ENCODE data around the gene NUP210L. TPM values are rescaled to one million over a fixed set of nuclear protein-coding genes. Genes with fewer than 3 reads are reported as not detected.

NUP210L gene
- polyA plus RNA-seq, 3 donors: 0.03 TPM; not detected in 2

GRCh38 chr1:154181944-154182343 lies 27.1 kb upstream of the NUP210L start:
- H2AFZ ChIP-seq (ENCODE audit: insufficient read depth, low read depth, low read length, poor library complexity, severe bottlenecking): peak overlapping the region; percentile 55
- WGBS (ENCODE audit: insufficient coverage): no CpG with 5 or more reads among the region's 6 CpGs
- H3K4me3 Mint-ChIP-seq: peak overlapping the region; percentile 100
- no peak for DNase-seq
- H3K9me3 ChIP-seq (replicated peaks in 1 of 2; ENCODE audit: control insufficient read depth in 1 of 2, insufficient read depth in 1 of 2, low read length in 2 of 2): no peaks in the 10 kb centered on the region
- H3K4me2 ChIP-seq (replicated peaks; ENCODE audit: extremely low read depth, low read length, poor library complexity, severe bottlenecking): peak overlapping the region; percentile 82
- peaks cover 55% of the 10 kb centered on the region for H3K4me1 Mint-ChIP-seq
- H3K9me3 Mint-ChIP-seq: peaks cover 0 to 4% (median 0%) of the 10 kb centered on the region in 7 donors
- peaks cover 70% of the 10 kb centered on the region for H3K79me2 ChIP-seq (ENCODE audit: insufficient read depth, low read length)
- intact Hi-C loops (cut with micrococcal nuclease): loop anchor here (5.0 to 10.0 kb wide), 4 partner anchors 35 to 90 kb away; partner anchors contain the start of genes HAX1 (in 1 of the 2) and UBAP2L (in 1 of the 2)
- no peak for TF ChIP-seq CTCF (IDR thresholded peaks at IDR 0.05)
- H3K36me3 ChIP-seq (replicated peaks in 1 of 2; ENCODE audit: control insufficient read depth in 1 of 2, insufficient read depth in 2 of 2, low read length in 2 of 2): peaks cover 6 to 9% of the 10 kb centered on the region in 2 donors
- peaks cover 0 to 3% (median 0%) of the 10 kb centered on the region in 3 donors for H3K27me3 Mint-ChIP-seq (ENCODE audit: low read depth in 3 of 3)
- H4K20me1 ChIP-seq (ENCODE audit: insufficient read depth, low read length): peaks cover 60% of the 10 kb centered on the region
- H3K9ac ChIP-seq (ENCODE audit: insufficient read depth, low read length, poor library complexity, severe bottlenecking): peak overlapping the region; percentile 80
- peak overlapping the region; percentile 74 to 94 for H3K27ac ChIP-seq (ENCODE audit: low read depth in 1 of 2, low read length in 2 of 2)
- peaks cover 12 to 37% of the 10 kb centered on the region in 2 donors for H3K36me3 Mint-ChIP-seq
- peak overlapping the region; percentile 80 to 98 (median 80) for H3K4me3 ChIP-seq (replicated peaks in 1 of 3; ENCODE audit: low read depth in 2 of 3, low read length in 3 of 3)
- H3K4me1 ChIP-seq (ENCODE audit: control insufficient read depth in 1 of 2, insufficient read depth in 2 of 2, low read length in 2 of 2): peaks cover 52 to 59% of the 10 kb centered on the region in 2 donors
- no peaks in the 10 kb centered on the region for H3K27me3 ChIP-seq (ENCODE audit: control insufficient read depth in 2 of 2, insufficient read depth in 2 of 2, low read length in 2 of 2)
- peak overlapping the region; percentile 99 to 100 (median 100) for H3K27ac Mint-ChIP-seq

- H3K27me3 ChIP-seq (ENCODE audit: control insufficient read depth in 2 of 2, insufficient read depth in 2 of 2, low read length in 2 of 2): no peaks in the 10 kb centered on the region
- no peaks in the 10 kb centered on the region for H3K9me3 ChIP-seq (replicated peaks in 1 of 2; ENCODE audit: control insufficient read depth in 1 of 2, insufficient read depth in 1 of 2, low read length in 2 of 2)
- WGBS (ENCODE audit: insufficient coverage): no CpG with 5 or more reads among the region's 3 CpGs
- H3K36me3 Mint-ChIP-seq: peaks cover 24 to 54% of the 10 kb centered on the region in 2 donors
- H3K36me3 ChIP-seq (replicated peaks in 1 of 2; ENCODE audit: control insufficient read depth in 1 of 2, insufficient read depth in 2 of 2, low read length in 2 of 2): peaks cover 15 to 19% of the 10 kb centered on the region in 2 donors
- peak overlapping the region; percentile 82 for H3K4me2 ChIP-seq (replicated peaks; ENCODE audit: extremely low read depth, low read length, poor library complexity, severe bottlenecking)
- H4K20me1 ChIP-seq (ENCODE audit: insufficient read depth, low read length): peaks cover 79% of the 10 kb centered on the region
- peak overlapping the region; percentile 77 to 100 for H3K4me3 Mint-ChIP-seq
- intact Hi-C loops (cut with micrococcal nuclease): loop anchor here (5.0 to 10.0 kb wide), 4 partner anchors 37 to 92 kb away; partner anchors contain the start of genes HAX1 (in 1 of the 2) and UBAP2L (in 1 of the 2)
- H3K9ac ChIP-seq (ENCODE audit: insufficient read depth, low read length, poor library complexity, severe bottlenecking): peak overlapping the region; percentile 48
- peaks cover 68 to 76% of the 10 kb centered on the region in 2 donors for H3K4me1 ChIP-seq (ENCODE audit: control insufficient read depth in 1 of 2, insufficient read depth in 2 of 2, low read length in 2 of 2)
- peak overlapping the region; percentile 80 to 98 (median 80) for H3K4me3 ChIP-seq (replicated peaks in 1 of 3; ENCODE audit: low read depth in 2 of 3, low read length in 3 of 3)
- H3K4me1 Mint-ChIP-seq: peaks cover 69% of the 10 kb centered on the region
- H3K27ac Mint-ChIP-seq: peak overlapping the region; percentile 93 to 100 (median 100)
- DNase-seq: peak; percentile 72 to 86 (median 83)
- peaks cover 0 to 3% (median 0%) of the 10 kb centered on the region in 3 donors for H3K27me3 Mint-ChIP-seq (ENCODE audit: low read depth in 3 of 3)
- H3K9me3 Mint-ChIP-seq: peaks cover 0 to 4% (median 0%) of the 10 kb centered on the region in 7 donors
- no peak overlapping the region for H2AFZ ChIP-seq (ENCODE audit: insufficient read depth, low read depth, low read length, poor library complexity, severe bottlenecking)
- no peak for TF ChIP-seq CTCF (IDR thresholded peaks at IDR 0.05)
- peaks cover 88% of the 10 kb centered on the region for H3K79me2 ChIP-seq (ENCODE audit: insufficient read depth, low read length)
- H3K27ac ChIP-seq (ENCODE audit: low read depth in 1 of 2, low read length in 2 of 2): peak overlapping the region; percentile 61 to 83
Measured at GRCh38 chr1:154179946-154180687, 25.2 kb upstream of the NUP210L start.

Measured in CD14-positive monocyte (primary cell).